ENCODE measurements around the gene FANK1.
"Not testable (repeated sequence)": the region's sequence is repeated elsewhere in the genome, so short reads cannot be mapped to it uniquely, and the experiment has no call there.

- not testable (repeated sequence) for TF ChIP-seq CTCF, EZH2, EZH2phosphoT487 (IDR thresholded peaks at IDR 0.05)
These were observed 21.5 kb downstream of the FANK1 start for GRCh38 chr10:125917704-125918361.

Data from neural progenitor cell (in vitro differentiated cells).